ENCODE measurements around the gene DDIT4.

The DDIT4 gene

DNA sequence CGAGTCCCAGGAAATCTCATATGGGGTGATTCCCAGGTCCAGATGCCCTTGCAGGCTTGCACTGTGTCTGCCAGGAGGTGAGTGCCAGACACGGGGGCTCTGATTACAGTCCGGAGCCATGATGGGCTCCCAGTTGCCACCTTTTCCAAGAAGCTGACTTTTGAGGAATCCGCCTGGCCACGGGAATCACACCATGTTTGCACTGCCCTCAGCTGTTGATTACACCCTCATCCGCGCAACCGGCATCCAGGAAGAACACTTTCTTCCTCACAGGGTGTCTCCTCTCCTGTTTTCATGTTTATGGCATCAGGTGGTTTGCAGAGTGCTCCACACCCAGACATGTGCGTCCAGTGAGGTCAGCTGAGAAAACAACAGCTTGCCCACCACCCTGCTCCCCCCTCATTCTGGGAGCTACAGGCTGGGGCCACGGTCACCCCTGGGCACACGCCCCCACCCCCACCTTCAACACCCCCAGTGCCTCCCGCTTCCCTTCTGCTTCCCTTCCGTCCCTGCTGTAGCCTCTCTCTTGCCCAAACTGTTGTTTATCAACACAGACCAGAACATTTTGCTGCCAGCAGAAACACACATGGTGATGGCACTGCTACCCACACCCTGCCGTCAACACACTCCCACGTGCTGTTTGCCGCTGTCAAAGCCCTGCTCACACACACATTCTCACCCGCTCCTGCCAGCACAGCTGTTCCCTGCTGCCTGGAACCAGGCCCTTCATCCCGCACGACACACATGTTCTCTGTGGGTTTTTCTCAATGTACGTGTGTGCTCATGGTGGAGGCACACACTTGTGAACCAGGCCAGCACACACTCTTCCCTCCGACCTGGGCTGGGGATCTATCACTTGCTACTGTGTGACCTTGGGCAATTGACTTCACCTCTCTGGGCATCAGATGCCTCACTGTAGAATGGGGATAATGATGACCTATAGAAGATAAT lies 35.8 kb downstream of the DDIT4 start:
- TF ChIP-seq ZC3H10 (CRISPR knock-in tag; IDR thresholded peaks at IDR 0.05) (no peak), CSDC2 (CRISPR knock-in tag; IDR thresholded peaks at IDR 0.05) (no peak), ARNTL (CRISPR knock-in tag; IDR thresholded peaks at IDR 0.05; ENCODE audit: borderline replicate concordance, low read depth) (no peak), CSRNP3 (CRISPR knock-in tag; IDR thresholded peaks at IDR 0.05) (no peak), OSR1 (CRISPR knock-in tag; IDR thresholded peaks at IDR 0.05) (no peak), PATZ1 (CRISPR knock-in tag; IDR thresholded peaks at IDR 0.05; ENCODE audit: borderline replicate concordance) (no peak), GLIS3 (CRISPR knock-in tag; IDR thresholded peaks at IDR 0.05) (no peak), TCF4 (CRISPR knock-in tag; IDR thresholded peaks at IDR 0.05; ENCODE audit: borderline replicate concordance) (no peak)
- TF ChIP-seq, protein P1, sequence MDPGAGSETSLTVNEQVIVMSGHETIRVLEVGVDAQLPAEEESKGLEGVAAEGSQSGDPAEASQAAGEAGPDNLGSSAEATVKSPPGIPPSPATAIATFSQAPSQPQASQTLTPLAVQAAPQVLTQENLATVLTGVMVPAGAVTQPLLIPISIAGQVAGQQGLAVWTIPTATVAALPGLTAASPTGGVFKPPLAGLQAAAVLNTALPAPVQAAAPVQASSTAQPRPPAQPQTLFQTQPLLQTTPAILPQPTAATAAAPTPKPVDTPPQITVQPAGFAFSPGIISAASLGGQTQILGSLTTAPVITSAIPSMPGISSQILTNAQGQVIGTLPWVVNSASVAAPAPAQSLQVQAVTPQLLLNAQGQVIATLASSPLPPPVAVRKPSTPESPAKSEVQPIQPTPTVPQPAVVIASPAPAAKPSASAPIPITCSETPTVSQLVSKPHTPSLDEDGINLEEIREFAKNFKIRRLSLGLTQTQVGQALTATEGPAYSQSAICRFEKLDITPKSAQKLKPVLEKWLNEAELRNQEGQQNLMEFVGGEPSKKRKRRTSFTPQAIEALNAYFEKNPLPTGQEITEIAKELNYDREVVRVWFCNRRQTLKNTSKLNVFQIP (CRISPR knock-in tag; IDR thresholded peaks at IDR 0.05; ENCODE audit: borderline replicate concordance, low read depth) = no peak
- no peak for ATAC-seq

DNA sequence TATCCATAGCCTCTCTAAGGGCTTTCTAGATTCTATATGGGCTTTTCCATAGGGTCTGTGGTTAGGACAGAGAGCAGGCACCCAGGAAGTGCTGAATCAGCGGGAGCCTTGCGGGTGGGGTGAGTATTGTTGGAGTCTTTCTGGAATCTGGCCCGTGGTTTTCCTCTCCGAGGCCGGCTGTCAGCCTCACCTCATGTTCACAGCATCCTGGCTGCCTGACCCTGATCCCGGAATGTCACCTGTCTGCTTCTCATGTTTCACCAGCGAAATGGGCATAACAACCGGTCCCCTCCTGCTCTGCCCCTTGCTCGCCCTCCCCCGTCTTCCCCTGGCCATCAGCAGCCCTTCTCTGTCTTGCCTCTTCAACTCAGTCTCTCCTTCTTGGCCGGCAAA lies 36.5 kb downstream of the DDIT4 start:
- ATAC-seq = no peak
- TF ChIP-seq ESRRG (CRISPR knock-in tag; IDR thresholded peaks at IDR 0.05) (no peak), PPARA (CRISPR knock-in tag; IDR thresholded peaks at IDR 0.05; ENCODE audit: borderline replicate concordance) (no peak), CSRNP3 (CRISPR knock-in tag; IDR thresholded peaks at IDR 0.05) (no peak), BACH2 (CRISPR knock-in tag; IDR thresholded peaks at IDR 0.05; ENCODE audit: borderline replicate concordance) (no peak), ARNTL (CRISPR knock-in tag; IDR thresholded peaks at IDR 0.05; ENCODE audit: borderline replicate concordance, low read depth) (no peak), TSHZ2 (CRISPR knock-in tag; IDR thresholded peaks at IDR 0.05) (no peak), RARB (CRISPR knock-in tag; IDR thresholded peaks at IDR 0.05) (no peak)

DNA sequence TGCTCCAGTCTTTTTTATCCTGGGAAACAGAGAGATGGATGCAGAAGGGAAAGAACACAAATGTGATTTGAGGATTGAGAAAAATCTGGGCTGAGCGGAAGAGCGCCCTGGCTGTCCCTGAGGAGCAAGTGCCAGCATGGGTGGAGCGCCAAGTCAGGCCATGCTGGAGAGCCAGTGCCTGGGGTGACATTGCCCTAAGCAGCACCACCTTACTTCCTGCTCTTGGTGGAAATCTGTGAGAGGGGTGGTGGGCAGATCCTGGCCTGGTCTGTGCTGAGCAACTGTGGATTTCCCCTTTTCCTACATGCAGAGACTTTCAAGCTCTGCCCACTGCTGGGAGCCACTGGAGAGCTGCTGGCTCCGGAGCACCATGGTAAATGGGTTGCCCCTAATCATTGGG lies 36.9 kb downstream of the DDIT4 start:
- no peak for ATAC-seq
- TF ChIP-seq ZNF70 (CRISPR knock-in tag; IDR thresholded peaks at IDR 0.05) (no peak), TSHZ2 (CRISPR knock-in tag; IDR thresholded peaks at IDR 0.05) (no peak), ZNF8 (CRISPR knock-in tag; IDR thresholded peaks at IDR 0.05) (no peak), ZC3H10 (CRISPR knock-in tag; IDR thresholded peaks at IDR 0.05) (no peak), ISL1 (CRISPR knock-in tag; IDR thresholded peaks at IDR 0.05) (no peak), CSRNP3 (CRISPR knock-in tag; IDR thresholded peaks at IDR 0.05) (no peak), PATZ1 (CRISPR knock-in tag; IDR thresholded peaks at IDR 0.05; ENCODE audit: borderline replicate concordance) (no peak), ESRRG (CRISPR knock-in tag; IDR thresholded peaks at IDR 0.05) (no peak), ZNF565 (CRISPR knock-in tag; conservative IDR thresholded peaks at IDR 0.05; ENCODE audit: low read depth) (no peak), ZFP3 (CRISPR knock-in tag; IDR thresholded peaks at IDR 0.05) (no peak), RARB (CRISPR knock-in tag; IDR thresholded peaks at IDR 0.05) (no peak), GLIS3 (CRISPR knock-in tag; IDR thresholded peaks at IDR 0.05) (no peak), BACH2 (CRISPR knock-in tag; IDR thresholded peaks at IDR 0.05; ENCODE audit: borderline replicate concordance) (no peak), PPARA (CRISPR knock-in tag; IDR thresholded peaks at IDR 0.05; ENCODE audit: borderline replicate concordance) (no peak)

Data from SK-N-SH treated with all-trans-retinoic acid at 6 μM for 48 hours (cell line).